Activated T-cell treated with anti-CD3 and anti-CD28 coated beads for 48 hours (primary cell): ENCODE data around the gene MAP3K2.
"Not testable (repeated sequence)": the region's sequence is repeated elsewhere in the genome, so short reads cannot be mapped to it uniquely, and the experiment has no call there.

ENCODE experiments used
- DNase-seq: peaks from one replicate; pipeline ENCODE4 v3.0.0-alpha.2; 2020; ENCODE audit warnings: low read depth

The MAP3K2 gene

GRCh38 chr2:127382831-127383230 lies 4.9 kb downstream of the MAP3K2 start:
- DNase-seq: no peak

DNA sequence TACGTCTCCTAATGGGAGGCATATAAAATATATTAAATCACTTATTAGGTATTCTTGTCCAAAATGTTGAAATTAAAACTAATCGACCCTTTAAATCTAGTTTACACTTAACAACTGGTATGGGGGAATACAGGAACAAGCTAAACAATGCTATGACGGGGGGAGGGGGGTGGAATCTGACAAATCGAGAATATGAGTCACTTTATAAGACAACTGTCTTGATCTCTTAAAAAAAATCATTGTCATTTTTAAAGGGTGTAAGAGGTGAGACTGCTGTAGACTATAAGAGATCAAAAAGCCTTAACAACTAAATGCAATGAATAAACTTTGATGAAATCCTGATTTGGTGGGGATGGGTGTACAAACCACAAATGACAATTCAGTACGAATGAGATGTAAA lies 6.0 kb downstream of the MAP3K2 start:
- no peak for DNase-seq

DNA sequence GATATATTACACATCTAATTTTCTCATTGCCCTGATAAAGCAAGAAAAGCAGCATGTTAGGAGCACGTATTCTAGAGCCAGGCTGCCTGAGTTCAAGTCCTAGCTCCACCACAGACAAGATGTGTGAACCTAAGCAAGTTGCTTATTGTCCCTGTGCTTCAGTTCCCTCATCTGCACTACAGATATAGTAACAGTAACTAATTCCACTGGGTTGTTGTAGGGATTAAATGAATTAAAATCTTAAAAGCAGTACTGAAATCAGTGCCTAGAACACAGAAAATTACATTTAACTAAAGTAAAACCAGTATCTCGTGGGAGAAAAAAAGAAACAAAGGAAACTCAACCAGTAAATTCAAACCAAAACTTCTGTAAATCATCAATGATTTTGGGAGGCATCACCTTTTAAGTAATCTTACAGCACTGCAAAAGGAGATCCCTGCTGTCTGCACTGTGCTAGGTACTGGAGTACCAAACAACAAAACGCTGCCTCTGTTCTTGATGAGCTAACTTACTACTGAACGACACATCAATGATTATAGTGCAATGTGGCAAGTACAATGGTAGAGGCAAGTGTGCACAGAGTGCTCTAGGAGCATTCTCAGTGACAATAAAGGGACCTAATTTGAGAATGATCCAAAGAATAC lies 7.9 kb downstream of the MAP3K2 start:
- DNase-seq: no peak

GRCh38 chr2:127378720-127379119 lies 9.1 kb downstream of the MAP3K2 start:
- no peak for DNase-seq

DNA sequence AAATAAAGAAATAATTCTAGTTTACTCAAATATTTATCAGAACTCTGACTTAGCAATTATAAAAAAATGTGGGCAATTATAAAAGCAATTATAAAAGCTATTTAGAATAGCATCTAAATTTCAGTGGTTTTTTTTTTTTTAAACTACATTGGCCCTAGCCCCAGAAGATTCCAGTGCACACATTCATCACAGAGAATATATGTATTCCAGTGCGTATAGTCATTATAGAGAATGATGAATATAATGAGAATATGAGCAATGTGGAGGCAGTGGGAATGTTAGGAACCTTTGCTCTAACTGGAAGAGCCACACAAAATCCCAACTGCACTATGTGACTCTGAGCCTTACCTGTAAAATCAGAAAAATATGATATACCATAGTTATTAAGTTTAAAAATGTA lies 10.5 kb downstream of the MAP3K2 start:
- no peak for DNase-seq

DNA sequence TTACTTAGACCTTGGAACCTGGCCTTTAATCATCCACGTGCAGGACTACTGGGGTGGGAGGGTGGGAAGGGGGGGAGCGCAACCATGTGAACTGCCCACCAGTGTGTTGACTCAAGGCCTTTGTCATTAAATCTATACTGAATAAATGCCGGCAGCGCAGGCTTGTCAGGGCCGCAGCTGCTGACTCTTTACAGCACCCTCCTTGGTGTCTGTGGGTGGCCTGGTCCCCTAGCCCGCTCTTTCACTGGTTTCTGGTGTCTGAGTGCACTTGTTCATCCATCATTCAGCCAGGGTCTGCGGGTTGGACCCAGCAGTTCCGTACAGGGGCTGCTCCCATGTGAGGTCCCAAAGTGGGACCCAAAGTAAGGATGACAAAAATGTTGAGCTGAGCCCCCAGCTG lies 11.5 kb downstream of the MAP3K2 start:
- DNase-seq: no peak

DNA sequence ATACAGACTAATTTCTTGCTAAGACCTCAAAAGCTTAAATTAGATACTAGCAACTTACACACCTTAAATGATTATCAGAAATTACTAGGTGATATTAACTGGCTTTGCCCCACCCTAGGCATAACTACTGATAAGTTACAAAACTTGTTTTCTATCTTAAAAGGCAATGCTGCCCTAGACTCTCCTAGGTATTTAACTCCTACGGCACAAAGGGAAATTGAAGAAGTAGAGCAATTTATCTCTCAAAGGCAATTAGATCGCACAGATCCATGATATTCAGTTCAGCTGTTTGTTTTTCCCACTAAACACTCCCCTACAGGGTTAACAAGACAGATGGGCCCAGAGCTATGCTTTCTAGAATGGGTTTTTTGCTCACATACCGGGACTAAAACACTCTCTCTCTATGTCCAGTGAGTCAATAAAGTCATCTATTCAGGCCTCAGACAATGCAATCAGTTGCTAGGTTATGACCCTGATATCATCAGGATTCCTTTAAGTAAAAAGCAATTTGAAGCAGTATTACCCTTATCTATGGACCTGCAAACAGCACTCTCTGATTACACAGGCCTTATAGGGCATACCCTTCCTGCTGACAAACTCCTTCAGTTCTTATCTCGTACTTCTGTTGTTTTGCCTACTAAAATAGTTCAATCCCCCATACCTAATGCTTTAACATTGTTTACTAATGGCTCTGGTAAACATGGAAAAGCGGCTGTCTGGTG lies 14.3 kb downstream of the MAP3K2 start:
- no peak for DNase-seq

DNA sequence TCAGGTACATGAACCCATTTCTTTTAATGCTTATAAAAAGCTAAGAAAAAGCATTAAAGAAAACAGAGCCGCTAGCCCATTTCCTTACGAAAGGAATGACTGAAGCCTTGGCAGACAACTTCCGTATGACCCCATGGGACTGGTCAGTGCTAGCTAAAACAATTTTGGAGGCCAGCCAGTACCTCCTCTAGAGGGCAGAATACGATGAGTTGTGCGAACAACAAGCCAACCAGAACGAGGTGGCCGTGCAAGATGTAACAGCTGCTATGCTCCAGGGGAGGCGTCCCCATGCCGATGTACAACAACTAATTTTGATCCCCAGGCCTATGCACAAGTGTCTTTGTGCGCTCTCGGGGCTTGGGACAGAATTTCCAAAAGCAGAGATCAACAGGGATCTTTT lies 16.7 kb downstream of the MAP3K2 start:
- DNase-seq: no peak

DNA sequence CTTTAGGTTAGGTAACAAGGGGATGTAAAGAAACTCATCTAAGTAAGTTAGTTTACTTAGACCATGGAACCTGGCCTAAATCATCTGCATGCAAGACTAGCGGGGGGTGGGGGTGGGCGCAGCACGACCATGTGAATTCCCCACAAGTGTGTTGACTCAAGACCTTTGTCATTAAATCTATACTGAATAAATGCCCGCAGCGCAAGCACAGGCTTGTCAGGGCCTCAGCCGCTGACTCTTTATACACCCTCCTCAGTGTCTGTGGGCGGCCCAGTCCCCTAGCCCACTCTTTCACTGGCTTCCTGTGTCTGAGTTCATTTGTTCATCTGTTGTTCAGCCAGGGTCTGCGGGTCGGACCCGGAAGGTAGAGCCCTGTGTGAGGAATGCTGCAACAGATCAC lies 17.8 kb downstream of the MAP3K2 start:
- no peak for DNase-seq

- DNase-seq: no peak
Observed at GRCh38 chr2:127365211-127365643, 22.5 kb downstream of the MAP3K2 start.

DNA sequence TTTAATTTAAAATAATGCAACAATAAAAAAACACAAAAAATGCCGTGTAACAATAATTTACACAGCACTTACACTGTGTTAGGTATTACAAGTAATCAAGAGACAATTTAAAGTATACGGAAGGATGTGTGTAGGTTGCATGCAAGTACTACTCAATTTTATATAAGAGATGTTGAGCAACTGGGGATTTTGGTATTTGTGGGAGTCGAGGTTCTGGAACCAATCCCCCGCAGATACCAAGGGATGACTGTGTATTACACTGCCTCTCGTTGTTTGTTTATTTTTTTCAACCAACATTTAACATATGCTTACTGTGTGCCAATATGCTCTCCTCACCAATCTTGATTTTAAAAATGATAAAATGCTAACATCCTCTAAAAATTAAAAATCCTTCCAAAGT lies 24.8 kb downstream of the MAP3K2 start:
- DNase-seq: no peak

DNA sequence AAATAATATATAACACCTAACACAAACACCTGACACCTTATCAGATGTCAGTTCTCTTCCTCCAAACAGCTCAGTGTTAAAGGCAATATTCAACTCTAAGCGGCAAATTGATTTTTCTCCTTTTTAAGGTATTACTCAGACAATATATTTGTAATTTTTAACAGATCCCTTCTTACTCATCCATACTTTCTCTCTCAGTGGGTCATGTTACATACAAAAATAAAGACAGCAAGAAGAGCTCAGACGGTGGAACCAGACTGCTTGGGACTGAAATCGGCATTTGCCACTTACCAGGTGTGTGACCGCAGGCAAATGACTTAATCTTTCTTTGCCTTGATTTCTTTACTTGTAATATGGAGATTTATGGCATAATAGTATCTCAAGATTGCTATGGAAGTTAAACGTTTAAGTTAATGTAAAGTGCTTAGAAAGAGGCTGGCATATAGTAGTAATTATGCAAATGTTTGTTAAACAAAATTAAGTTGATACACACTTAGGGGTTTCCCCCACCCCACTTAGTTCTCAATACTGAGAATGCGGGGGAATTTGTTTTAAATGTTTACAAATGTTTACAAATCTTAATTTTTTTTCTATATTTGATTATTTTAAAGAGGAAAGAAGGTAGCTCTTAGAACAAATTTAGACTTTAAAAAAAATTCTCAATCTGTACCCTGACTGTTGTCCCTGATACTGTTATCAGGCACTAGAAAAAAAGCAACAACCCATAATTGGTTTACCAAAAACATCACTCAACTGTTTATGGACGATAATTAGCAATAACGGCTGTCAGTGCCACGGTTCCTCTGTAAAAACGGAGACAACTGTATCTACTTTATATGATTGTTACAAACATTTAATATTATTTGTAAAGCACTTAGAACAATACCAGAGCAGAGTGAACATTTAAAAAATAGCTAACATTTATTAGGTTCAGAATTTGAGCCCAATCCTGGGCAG lies 25.6 kb downstream of the MAP3K2 start:
- no peak for DNase-seq

- DNase-seq: no peak
Observed at GRCh38 chr2:127360242-127360641, 27.5 kb downstream of the MAP3K2 start.

GRCh38 chr2:127359520-127359919 lies 28.3 kb downstream of the MAP3K2 start:
- DNase-seq: no peak

GRCh38 chr2:127358971-127359370 lies 28.8 kb downstream of the MAP3K2 start:
- DNase-seq: no peak

GRCh38 chr2:127358044-127358443 lies 29.7 kb downstream of the MAP3K2 start:
- DNase-seq: no peak

GRCh38 chr2:127357591-127357990 lies 30.2 kb downstream of the MAP3K2 start:
- DNase-seq: no peak

DNA sequence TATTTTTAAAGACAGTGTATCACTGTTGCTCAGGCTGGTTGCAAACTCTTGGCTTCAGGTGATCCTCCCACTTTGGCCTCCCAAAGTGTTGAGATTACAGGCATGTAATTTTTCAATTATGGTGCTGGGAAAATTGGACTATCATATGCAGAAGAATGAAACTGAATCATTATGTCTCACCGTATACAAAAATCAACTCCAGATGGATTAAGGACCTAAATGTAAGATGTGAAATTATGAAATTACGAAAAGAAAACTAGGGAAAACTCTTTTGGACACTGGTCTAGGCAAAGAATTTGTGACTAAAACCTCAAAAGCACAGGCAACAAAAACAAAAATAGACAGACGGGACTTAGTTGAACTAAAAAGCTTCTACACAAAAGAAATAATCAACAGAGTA lies 31.2 kb downstream of the MAP3K2 start:
- no peak for DNase-seq

DNA sequence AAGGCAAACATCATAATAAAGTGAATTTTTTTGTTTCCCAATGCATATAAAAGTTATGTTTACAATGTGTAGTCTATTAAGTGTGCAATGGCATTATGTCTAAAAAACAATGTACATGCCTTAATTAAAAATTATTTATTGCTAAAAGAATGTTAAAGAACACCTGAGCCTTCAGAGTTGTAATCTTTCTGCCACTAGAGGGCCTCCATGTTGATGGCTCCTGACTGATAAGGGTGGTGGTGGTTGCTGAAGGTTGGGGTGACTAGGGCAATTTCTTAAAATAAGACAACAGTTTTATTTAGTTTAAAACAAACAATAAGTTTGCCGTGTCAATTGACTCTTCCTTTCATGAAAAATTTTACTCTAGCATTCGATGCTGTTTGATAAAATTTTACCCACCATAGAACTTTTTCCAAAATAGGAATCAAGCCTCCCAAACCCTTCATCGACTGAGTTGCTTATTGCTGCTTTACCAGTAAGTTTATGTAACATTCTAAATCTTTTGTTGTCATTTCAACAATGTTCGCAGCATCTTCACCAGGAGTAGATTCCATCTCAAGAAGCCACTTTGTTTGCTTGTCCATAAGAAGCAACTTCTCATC lies 32.3 kb downstream of the MAP3K2 start:
- DNase-seq: peak; percentile 13

- DNase-seq: not testable (repeated sequence)
Observed at GRCh38 chr2:127353873-127354676, 33.7 kb downstream of the MAP3K2 start.

- DNase-seq: not testable (repeated sequence)
Observed at GRCh38 chr2:127353223-127353622, 34.6 kb downstream of the MAP3K2 start.
